Central memory CD4-positive, alpha-beta T cell (primary cell): ENCODE data around the gene TBC1D2B.

Experiments used
- DNase-seq: peaks from one replicate; pipeline ENCODE4 v3.0.0; 2022

The TBC1D2B gene

GRCh38 chr15:78071383-78071782, 6.1 kb downstream of the TBC1D2B start:
- DNase-seq, result no peak

GRCh38 chr15:78070049-78070700, 7.3 kb downstream of the TBC1D2B start:
- peak; percentile 42 for DNase-seq

GRCh38 chr15:78069462-78070029, 8.0 kb downstream of the TBC1D2B start:
- DNase-seq, result no peak

- no peak for DNase-seq
Measured at GRCh38 chr15:78069052-78069414, 8.5 kb downstream of the TBC1D2B start.

GRCh38 chr15:78067328-78068228, 9.9 kb downstream of the TBC1D2B start:
- DNase-seq, result no peak

- DNase-seq, result no peak
Measured at GRCh38 chr15:78065973-78066946, 11.3 kb downstream of the TBC1D2B start.

- peak; percentile 32 for DNase-seq
Measured at GRCh38 chr15:78065284-78065872, 12.1 kb downstream of the TBC1D2B start.

- DNase-seq, result no peak
Measured at GRCh38 chr15:78064544-78064943, 13.0 kb downstream of the TBC1D2B start.

GRCh38 chr15:78063970-78064385, 13.5 kb downstream of the TBC1D2B start:
- DNase-seq, result no peak

GRCh38 chr15:78063217-78063616, 14.3 kb downstream of the TBC1D2B start:
- no peak for DNase-seq

GRCh38 chr15:78061963-78062427, 15.5 kb downstream of the TBC1D2B start:
- DNase-seq, result peak; percentile 50

GRCh38 chr15:78060232-78060631, 17.3 kb downstream of the TBC1D2B start:
- DNase-seq, result no peak

- no peak for DNase-seq
Measured at GRCh38 chr15:78059110-78059839, 18.2 kb downstream of the TBC1D2B start.

- DNase-seq, result no peak
Measured at GRCh38 chr15:78058401-78058935, 19.0 kb downstream of the TBC1D2B start.

GRCh38 chr15:78057803-78058202, 19.7 kb downstream of the TBC1D2B start:
- DNase-seq, result no peak

GRCh38 chr15:78056714-78057269, 20.7 kb downstream of the TBC1D2B start:
- DNase-seq, result no peak

GRCh38 chr15:78055919-78056713, 21.4 kb downstream of the TBC1D2B start:
- DNase-seq, result no peak

GRCh38 chr15:78054966-78055365, 22.5 kb downstream of the TBC1D2B start:
- peak; percentile 66 for DNase-seq

GRCh38 chr15:78054518-78054917, 23.0 kb downstream of the TBC1D2B start:
- no peak for DNase-seq

- no peak for DNase-seq
Measured at GRCh38 chr15:78052545-78052944, 25.0 kb downstream of the TBC1D2B start.
